RWPE2 (cell line): ENCODE results near the gene PCDHGB3.
"Not testable (repeated sequence)": the region's sequence is repeated elsewhere in the genome, so short reads cannot be mapped to it uniquely, and the experiment has no call there.

Experiments used
- ATAC-seq: fragments of 200-7000 bp; cut with Tn5 transposase; 3 replicates; pipeline ENCODE4 v1.9.1; 2021; ENCODE audit warnings: low read depth
- DNase-seq: peaks from one replicate; pipeline ENCODE4 v3.0.0-alpha.2; 2020; ENCODE audit warnings: low spot score
- H3K27ac ChIP-seq: fragments of 450-650 bp; 2 replicates; pipeline ENCODE4 v1.5.1; 2017; ENCODE audit warnings: mild to moderate bottlenecking; ENCODE audit not compliant: poor library complexity, severe bottlenecking
- H3K27me3 ChIP-seq: fragments of 250-450 bp; sonication (Bioruptor Pico); 2 replicates; pipeline ENCODE4 v1.5.1; 2021; ENCODE audit warnings: mild to moderate bottlenecking, moderate library complexity; ENCODE audit not compliant: insufficient read depth, poor library complexity, severe bottlenecking
- H3K36me3 ChIP-seq: fragments of 250-450 bp; sonication (Bioruptor Pico); 2 replicates; pipeline ENCODE4 v1.5.1; 2020; ENCODE audit warnings: low read depth, mild to moderate bottlenecking, moderate library complexity
- H3K4me1 ChIP-seq: fragments of 250-450 bp; sonication (Bioruptor Pico); 2 replicates; pipeline ENCODE4 v1.5.1; 2021; ENCODE audit warnings: mild to moderate bottlenecking, moderate library complexity; ENCODE audit not compliant: insufficient read depth, poor library complexity, severe bottlenecking
- H3K4me3 ChIP-seq: fragments of 250-450 bp; sonication (Bioruptor Pico); 2 replicates; pipeline ENCODE4 v1.5.1; 2021; ENCODE audit warnings: mild to moderate bottlenecking, moderate library complexity; ENCODE audit not compliant: severe bottlenecking
- H3K9me3 ChIP-seq: fragments of 250-450 bp; sonication (Bioruptor Pico); 2 replicates; pipeline ENCODE4 v1.5.1; 2021; ENCODE audit warnings: mild to moderate bottlenecking, moderate library complexity; ENCODE audit not compliant: severe bottlenecking
- TF ChIP-seq, protein P1 (sequence below): fragments of 450-650 bp; IDR thresholded peaks from one replicate; pipeline ENCODE4 v1.5.1; 2017; ENCODE audit warnings: mild to moderate bottlenecking, moderate library complexity; ENCODE audit not compliant: poor library complexity, severe bottlenecking

The PCDHGB3 gene

DNA sequence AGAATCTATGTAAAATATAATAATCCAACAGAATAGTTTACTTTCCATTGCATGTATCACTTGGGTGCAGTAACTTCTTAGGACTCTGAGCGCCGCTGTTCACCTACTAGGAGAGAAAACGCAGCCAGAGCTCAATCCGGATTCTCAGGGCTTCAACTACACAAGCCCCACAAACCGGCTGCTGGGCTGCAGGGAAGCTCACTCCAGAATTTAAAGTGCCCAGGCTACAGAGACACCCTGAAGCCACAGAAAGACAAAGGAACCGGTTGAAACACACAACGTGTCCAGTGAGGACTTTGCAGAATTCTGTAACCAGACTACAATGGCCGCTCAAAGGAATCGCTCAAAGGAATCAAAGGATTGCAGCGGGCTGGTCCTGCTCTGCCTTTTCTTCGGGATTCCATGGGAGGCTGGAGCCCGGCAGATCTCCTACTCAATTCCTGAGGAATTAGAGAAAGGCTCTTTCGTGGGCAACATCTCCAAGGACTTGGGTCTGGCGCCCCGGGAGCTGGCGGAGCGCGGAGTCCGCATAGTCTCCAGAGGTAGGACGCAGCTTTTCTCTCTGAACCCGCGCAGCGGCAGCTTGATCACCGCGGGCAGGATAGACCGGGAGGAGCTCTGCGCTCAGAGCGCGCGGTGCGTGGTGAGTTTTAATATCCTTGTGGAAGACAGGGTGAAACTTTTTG is 43.0 kb downstream of the PCDHGB3 start, which contains the start of gene PCDHGA10:
TSS of gene PCDHGA10 (plus strand) at position 134 of the 686 bp plus-strand sequence. CDS start at position 323, 189 bp downstream.
- Histone ChIP-seq H3K36me3 (0 out of 2 replicates have a peak, but pooled peaks cover 5% of the 10 kb centered on the region), H3K4me3 (no peak within 1 kb of the TSS), H3K27ac (no peak within 1 kb of the TSS), H3K9me3 (peaks cover 28% of the 10 kb centered on the region), H3K27me3 (no peaks in the 10 kb centered on the region), H3K4me1 (no peaks in the 10 kb centered on the region)
- TF ChIP-seq, protein P1, sequence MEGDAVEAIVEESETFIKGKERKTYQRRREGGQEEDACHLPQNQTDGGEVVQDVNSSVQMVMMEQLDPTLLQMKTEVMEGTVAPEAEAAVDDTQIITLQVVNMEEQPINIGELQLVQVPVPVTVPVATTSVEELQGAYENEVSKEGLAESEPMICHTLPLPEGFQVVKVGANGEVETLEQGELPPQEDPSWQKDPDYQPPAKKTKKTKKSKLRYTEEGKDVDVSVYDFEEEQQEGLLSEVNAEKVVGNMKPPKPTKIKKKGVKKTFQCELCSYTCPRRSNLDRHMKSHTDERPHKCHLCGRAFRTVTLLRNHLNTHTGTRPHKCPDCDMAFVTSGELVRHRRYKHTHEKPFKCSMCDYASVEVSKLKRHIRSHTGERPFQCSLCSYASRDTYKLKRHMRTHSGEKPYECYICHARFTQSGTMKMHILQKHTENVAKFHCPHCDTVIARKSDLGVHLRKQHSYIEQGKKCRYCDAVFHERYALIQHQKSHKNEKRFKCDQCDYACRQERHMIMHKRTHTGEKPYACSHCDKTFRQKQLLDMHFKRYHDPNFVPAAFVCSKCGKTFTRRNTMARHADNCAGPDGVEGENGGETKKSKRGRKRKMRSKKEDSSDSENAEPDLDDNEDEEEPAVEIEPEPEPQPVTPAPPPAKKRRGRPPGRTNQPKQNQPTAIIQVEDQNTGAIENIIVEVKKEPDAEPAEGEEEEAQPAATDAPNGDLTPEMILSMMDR = peak; percentile 54
- DNase-seq = no peak
- ATAC-seq = no peak; the same call in 2 of the 3 replicates

DNA sequence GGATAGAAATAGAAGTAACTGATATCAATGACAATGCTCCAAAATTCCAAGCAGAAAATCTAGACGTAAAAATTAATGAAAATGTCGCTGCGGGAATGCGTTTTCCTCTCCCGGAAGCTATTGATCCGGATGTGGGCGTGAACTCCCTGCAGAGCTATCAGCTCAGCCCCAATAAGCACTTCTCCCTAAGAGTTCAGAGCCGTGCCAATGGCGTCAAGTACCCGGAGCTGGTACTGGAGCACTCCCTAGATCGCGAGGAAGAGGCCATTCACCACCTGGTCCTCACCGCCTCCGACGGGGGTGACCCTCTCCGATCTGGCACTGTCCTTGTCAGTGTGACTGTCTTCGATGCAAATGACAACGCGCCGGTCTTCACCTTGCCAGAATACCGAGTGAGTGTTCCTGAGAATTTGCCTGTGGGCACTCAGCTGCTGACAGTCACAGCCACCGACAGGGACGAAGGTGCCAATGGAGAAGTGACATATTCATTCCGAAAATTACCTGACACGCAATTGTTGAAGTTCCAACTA is 43.6 kb downstream of the PCDHGB3 start:
- no peak for DNase-seq
- Histone ChIP-seq H3K27me3 (no peaks in the 10 kb centered on the region), H3K27ac (no peak overlapping the region), H3K4me3 (no peak overlapping the region), H3K4me1 (no peaks in the 10 kb centered on the region), H3K36me3 (0 out of 2 replicates have a peak, but pooled peaks cover 5% of the 10 kb centered on the region), H3K9me3 (peaks cover 27% of the 10 kb centered on the region)
- TF ChIP-seq, protein P1 = no peak
- no peak for ATAC-seq

DNA sequence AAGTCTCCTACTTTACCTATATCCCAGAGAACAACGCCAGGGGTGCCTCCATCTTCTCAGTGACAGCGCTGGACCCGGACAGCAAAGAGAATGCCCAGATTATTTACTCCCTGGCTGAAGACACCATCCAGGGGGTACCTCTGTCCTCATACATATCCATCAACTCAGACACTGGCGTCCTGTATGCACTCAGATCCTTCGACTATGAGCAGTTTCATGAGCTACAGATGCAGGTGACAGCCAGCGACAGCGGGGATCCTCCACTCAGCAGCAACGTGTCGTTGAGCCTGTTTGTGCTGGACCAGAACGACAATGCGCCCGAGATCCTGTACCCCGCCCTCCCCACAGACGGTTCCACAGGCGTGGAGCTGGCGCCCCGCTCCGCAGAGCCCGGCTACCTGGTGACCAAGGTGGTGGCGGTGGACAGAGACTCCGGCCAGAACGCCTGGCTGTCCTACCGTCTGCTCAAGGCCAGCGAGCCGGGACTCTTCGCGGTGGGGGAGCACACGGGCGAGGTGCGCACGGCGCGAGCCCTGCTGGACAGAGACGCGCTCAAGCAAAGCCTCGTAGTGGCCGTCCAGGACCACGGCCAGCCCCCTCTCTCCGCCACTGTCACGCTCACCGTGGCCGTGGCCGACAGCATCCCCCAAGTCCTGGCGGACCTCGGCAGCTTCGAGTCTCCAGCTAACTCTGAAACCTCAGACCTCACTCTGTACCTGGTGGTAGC is 44.7 kb downstream of the PCDHGB3 start:
- not testable (repeated sequence) for H3K27me3 ChIP-seq, ATAC-seq, H3K4me1 ChIP-seq, H3K36me3 ChIP-seq, DNase-seq, H3K27ac ChIP-seq, H3K4me3 ChIP-seq
- H3K9me3 ChIP-seq = peaks cover 30% of the 10 kb centered on the region

DNA sequence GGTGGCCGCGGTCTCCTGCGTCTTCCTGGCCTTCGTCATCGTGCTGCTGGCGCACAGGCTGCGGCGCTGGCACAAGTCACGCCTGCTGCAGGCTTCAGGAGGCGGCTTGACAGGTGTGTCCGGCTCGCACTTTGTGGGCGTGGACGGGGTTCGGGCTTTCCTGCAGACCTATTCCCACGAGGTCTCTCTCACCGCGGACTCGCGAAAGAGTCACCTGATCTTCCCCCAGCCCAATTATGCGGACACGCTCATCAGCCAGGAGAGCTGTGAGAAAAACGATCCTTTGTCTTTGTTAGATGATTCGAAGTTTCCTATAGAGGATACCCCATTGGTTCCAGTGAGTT is 45.2 kb downstream of the PCDHGB3 start:
- not testable (repeated sequence) for H3K4me1 ChIP-seq, DNase-seq, H3K27me3 ChIP-seq, H3K27ac ChIP-seq, H3K36me3 ChIP-seq, H3K4me3 ChIP-seq, ATAC-seq
- peaks cover 35% of the 10 kb centered on the region for H3K9me3 ChIP-seq

DNA sequence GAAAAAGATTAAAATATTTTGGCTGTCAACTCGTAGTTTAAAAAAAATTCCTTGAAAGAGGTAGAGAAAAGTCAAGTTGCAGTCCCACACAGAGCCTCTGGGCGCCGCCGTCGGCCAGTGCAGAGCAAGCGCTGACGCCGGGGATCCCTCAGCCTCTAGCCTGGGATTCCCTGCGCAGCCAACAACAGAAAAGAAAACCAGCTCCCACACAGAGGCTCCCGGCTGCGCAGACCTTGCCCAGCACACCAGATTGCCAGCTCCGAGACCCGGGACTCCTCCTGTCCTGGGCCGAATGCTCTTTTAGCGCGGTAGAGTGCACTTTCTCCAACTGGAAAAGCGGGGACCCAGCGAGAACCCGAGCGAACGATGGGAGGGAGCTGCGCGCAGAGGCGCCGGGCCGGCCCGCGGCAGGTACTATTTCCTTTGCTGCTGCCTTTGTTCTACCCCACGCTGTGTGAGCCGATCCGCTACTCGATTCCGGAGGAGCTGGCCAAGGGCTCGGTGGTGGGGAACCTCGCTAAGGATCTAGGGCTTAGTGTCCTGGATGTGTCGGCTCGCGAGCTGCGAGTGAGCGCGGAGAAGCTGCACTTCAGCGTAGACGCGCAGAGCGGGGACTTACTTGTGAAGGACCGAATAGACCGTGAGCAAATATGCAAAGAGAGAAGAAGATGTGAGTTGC is 47.6 kb downstream of the PCDHGB3 start, which contains the start of gene PCDHGB7:
TSS of gene PCDHGB7 (plus strand) at position 184 of the 679 bp plus-strand sequence. CDS start at position 367, 183 bp downstream.
- not testable (repeated sequence) for H3K4me1 ChIP-seq, H3K36me3 ChIP-seq, H3K27ac ChIP-seq, H3K27me3 ChIP-seq, DNase-seq
- peak; percentile 92 for ATAC-seq
- TF ChIP-seq, protein P1 = peak; percentile 77
- H3K9me3 ChIP-seq = peaks cover 56% of the 10 kb centered on the region
- H3K4me3 ChIP-seq = peak within 1 kb of the TSS; percentile 17
